Cerebellar cortex (tissue), 1 donor: ENCODE measurements around the gene DNAJB8.

Source experiments
- DNase-seq: peaks from one replicate; pipeline ENCODE4 v3.0.0-alpha.2; 2015; ENCODE audit warnings: low spot score

The DNAJB8 gene

DNA sequence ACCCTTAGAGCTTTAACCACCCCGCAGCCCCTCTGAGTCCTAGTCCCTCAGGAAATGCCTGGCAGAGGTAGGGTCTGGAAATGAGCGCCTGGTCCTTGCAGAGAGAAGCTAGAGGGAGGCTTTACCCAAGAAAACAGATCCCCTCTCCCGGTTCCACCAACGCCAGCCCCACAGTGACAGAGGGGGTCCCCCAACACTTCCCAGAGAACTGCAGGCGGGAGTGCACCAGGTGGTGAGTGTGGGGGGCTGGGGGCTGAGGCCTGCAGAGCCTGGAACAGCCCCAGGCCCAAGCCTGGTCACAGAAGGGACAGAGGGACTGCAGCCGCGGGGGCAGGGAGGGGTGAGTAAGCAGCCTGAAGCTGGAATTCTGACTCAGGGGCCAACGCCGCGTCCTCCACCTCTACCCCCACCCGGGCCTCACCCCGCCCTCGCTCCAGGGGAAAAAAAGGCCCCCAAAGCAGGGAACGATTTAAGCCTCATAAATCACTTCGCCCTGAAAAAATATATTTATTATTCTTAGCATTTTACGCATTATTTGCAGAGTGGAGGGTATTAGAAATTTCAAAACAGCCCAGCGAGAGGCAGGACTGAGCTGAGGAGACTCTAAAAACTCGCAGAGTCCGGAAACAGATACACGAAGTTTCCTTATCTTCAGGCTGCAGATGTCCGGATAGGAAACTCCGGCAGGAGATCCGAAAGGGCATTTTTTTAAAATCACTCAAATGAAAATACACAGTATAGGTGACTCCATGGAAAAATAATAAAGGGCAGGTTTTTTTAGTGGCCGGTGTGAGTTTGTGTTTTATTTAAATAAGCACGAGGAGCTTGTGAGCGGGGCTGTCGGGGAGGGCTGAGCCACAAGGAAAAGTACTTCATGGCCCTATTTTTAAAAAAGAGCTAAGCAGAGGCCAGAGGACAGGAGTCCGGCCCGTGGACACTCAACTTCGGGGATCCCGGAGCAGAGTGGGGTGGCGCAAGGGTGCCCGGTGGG lies 16.3 kb upstream of the DNAJB8 start:
- no peak for DNase-seq

- DNase-seq = no peak
Observed at GRCh38 chr3:128482175-128482574, 15.5 kb upstream of the DNAJB8 start.

- DNase-seq = no peak
Observed at GRCh38 chr3:128481438-128481942, 14.8 kb upstream of the DNAJB8 start.

DNA sequence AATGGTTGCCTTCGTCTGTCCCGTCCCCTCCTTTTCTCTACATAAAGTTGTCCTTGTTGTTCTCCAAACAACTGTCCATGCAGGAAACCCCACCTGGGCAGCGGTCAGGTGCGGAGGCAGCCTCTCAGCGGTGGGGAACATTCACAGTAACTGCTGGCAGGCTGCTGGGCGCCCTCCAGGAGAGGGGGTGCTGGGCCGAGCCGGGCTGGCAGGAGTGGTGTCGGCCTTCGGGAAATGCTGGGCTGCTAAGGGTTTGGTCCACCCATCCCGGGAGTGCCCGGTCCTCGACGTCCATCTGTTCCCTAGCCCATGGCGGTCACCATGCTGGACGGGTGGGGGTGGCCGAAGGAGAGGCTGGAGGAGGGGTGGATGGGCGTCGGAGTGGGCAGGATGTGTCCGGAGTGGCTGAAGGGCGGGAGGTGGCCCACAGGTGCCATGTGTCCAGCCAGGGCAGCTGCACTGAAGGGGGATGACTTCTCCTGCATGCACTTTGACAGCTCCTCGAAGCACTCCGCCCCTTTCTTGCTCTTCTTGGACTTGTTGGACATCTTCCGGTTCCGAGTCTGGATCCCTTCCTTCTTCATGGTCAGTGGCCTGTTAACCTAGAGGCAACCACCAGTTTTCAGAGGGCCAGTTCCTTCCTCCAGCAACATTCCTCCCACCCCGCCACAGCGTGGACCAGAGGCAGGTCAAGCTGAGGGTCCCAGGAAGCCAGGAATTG lies 14.2 kb upstream of the DNAJB8 start:
- DNase-seq = no peak

DNA sequence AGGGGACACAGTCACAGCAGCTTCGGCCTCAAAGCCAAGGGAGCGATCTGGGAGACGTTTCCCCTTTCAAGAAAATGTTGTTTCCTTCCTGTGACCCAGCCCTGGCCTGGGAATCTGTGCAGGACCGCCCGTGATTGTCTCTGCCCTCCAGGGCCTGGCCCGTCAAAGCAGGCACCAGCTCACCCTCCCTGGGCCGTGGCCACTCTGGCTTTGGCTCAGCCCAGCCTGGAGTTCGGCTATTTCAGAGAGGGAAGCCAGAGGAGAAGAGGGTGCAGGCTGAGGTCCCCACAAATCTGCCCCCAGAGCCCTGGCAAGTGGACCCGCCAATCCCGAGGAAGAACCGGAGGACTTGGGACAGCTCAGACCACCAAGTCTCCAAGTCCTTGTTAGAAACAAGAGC lies 13.6 kb upstream of the DNAJB8 start:
- no peak for DNase-seq

GRCh38 chr3:128479558-128480086 lies 12.9 kb upstream of the DNAJB8 start:
- DNase-seq = no peak

DNA sequence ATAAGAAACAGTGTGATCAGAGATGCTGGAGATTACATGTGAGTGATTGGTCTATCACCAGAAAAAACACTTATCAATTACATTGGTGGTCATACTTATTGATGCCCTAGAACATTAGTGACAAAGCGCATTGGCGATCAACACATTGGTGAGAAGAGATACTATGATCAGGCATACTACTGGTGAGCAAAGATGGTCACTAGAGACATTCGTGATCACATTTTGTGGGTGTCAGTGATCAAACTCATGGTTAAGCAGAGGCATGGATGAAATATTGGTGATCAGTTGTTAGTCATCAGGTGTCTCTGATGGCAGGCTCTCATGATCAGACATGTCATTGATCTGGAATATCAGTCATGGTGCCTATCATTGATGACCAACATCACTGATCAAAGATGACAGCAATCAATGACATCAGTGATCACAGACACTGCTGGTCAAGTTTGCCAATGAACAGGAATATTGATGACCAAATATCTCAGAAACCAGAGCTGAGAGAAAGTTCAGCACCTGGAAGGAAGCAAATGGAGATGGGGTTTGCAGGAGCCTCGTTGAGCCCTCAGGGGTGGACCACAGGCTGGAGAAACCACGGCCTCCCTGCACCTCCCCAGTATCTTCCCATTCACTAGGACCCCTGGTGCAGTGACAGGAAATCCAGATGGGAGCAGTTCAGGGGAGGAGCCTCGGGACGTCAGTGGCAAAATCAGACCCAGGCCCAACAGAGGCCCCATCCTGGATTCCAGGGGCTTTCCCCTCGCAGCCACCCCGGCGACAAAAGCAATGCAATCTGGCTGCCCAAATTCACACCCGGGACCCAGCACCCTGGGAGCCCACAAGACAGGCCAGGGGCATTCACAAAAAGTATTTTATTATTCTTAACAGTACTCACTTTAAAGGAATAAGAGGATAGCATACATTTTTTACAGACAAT lies 12.2 kb upstream of the DNAJB8 start:
- no peak for DNase-seq

GRCh38 chr3:128476659-128477058 lies 10.0 kb upstream of the DNAJB8 start:
- DNase-seq = no peak

- DNase-seq = no peak
Observed at GRCh38 chr3:128475355-128475754, 8.7 kb upstream of the DNAJB8 start.

GRCh38 chr3:128473737-128474136 lies 7.0 kb upstream of the DNAJB8 start:
- no peak for DNase-seq

DNA sequence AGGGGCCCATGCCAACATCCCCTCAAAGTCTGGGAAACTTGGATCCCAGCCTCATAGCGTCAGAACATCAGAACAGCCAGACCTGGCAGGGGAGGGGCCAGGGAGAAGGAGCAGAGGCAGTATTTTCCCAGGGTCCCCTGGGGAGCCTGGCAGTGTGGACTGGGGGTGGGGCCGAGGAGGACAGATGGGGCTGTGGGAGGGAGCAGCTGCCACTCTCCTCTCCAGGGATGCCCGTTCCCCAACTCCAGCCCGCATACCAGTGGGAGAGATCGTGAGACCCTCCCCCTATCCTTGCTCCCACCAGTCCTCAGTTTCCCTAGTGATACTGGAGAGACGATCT lies 6.5 kb upstream of the DNAJB8 start:
- no peak for DNase-seq

GRCh38 chr3:128472449-128473179 lies 5.9 kb upstream of the DNAJB8 start:
- DNase-seq = no peak

DNA sequence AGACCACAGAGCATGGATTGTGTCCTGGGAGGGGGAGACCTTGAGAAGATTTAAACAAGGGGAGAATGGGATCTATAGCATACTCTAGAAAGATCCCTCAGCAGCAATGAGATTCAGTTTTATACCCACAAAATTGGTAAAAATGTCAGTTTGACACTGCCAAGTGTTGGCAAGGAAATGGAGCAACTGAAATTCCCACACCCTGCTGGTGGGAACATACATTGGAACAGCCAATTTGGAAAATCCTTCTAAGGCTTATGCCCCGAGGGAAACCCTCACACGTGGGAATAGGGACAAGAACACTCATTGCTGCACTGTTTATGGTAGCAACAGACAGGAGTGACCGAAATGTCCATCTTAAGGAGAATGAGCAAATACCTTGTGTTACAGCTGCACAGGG lies 5.0 kb upstream of the DNAJB8 start:
- no peak for DNase-seq

- DNase-seq = no peak
Observed at GRCh38 chr3:128471110-128471509, 4.4 kb upstream of the DNAJB8 start.

- no peak for DNase-seq
Observed at GRCh38 chr3:128470134-128470899, 3.6 kb upstream of the DNAJB8 start.

DNA sequence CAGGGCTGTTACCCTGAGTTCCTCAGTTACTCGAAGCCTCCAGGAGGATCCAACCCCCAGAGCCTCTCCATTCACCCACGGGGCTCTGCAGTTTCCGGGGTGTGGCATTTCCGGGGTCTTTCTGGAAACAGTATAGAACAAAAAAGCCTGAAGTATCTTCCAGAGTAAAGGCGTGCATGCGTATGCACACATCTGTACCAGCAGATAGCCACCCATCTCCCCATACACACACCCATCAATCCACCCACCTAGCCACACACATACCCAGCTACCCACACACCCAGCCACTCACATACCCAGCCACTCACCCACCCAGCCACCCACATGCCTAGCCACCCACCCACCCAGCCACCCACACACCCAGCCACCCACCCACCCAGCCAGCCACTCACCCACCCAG lies 2.9 kb upstream of the DNAJB8 start:
- no peak for DNase-seq

- no peak for DNase-seq
Observed at GRCh38 chr3:128468791-128469527, 2.3 kb upstream of the DNAJB8 start.

DNA sequence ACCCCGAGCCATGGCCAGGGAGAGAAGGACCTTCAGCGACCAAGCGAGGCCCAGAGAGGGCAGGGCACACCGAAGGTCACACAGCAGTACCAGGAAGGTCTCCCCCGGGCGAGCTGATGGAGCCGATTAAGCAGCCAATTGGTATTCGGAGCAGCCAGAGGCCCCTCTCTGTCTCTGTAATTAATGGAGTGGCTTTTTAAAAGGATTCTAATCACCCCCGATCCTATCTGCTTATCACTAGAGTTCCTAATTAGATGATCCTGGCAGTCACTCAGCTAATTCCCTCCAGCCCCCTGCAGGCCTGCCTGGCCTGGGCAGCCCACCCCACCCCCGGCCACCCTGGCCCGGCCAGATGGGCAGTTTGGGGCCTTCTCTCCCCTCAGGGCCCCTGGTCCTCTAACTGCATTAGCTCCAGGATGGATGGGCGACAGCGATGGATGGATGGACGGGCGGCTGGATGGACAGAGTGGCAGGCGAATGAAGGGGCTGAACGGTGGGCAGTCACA lies 1.6 kb upstream of the DNAJB8 start:
- DNase-seq = no peak

- no peak for DNase-seq
Observed at GRCh38 chr3:128464702-128465101, 2.0 kb downstream of the DNAJB8 start.
